Left ventricle myocardium inferior (tissue), 1 donor: Measurements from ENCODE around the gene DAAM1. TPM values are rescaled to one million over a fixed set of nuclear protein-coding genes. Genes with fewer than 3 reads are reported as not detected.
A peak's percentile ranks its signal among the peaks of the same experiment; 100 is the strongest.

ENCODE experiments used
- DNase-seq: peaks from one replicate; pipeline ENCODE4 v3.0.0-alpha.2; 2020
- H3K27ac ChIP-seq: fragments of 200-600 bp; replicated peaks from 2 replicates; pipeline ENCODE4 v1.8.0; 2021
- H3K27me3 ChIP-seq: fragments of 200-600 bp; 2 replicates; pipeline ENCODE4 v1.8.0; 2021; ENCODE audit warnings: low read depth
- H3K36me3 ChIP-seq: fragments of 200-600 bp; 2 replicates; pipeline ENCODE4 v1.8.0; 2021
- H3K4me1 ChIP-seq: fragments of 200-600 bp; 2 replicates; pipeline ENCODE4 v1.8.0; 2021
- H3K4me3 ChIP-seq: fragments of 200-600 bp; 2 replicates; pipeline ENCODE4 v1.8.0; 2021; ENCODE audit warnings: mild to moderate bottlenecking, moderate library complexity
- H3K9me3 ChIP-seq: fragments of 200-600 bp; replicated peaks from 2 replicates; pipeline ENCODE4 v1.8.0; 2021
- intact Hi-C: fragments of 100-400 bp; cut with micrococcal nuclease; formaldehyde crosslinking; loops from one replicate; pipeline ENCODE4 v1.11.0; 2022
- total RNA-seq: library from RNA; stranded (reverse); fragmentation: NEBNext Ultra II Directional; extraction: Animal tissue kit (Norgen Biotek cat#: 25700); gene quantifications from one replicate; pipeline ENCODE4 v1.2.1, GENCODE V29; 2021
- TF ChIP-seq, protein P1 (sequence below): fragments of 200-600 bp; IDR thresholded peaks from 2 replicates; pipeline ENCODE4 v1.8.0; 2021; ENCODE audit warnings: antibody characterized with exemption, mild to moderate bottlenecking, borderline replicate concordance
- donor health status: DM: no; HTN: yes; CAD: no; lungs with severe emphysema.

Gene DAAM1
- total RNA-seq, 1 donor from 2014 or later, result 84.8 TPM

DNA sequence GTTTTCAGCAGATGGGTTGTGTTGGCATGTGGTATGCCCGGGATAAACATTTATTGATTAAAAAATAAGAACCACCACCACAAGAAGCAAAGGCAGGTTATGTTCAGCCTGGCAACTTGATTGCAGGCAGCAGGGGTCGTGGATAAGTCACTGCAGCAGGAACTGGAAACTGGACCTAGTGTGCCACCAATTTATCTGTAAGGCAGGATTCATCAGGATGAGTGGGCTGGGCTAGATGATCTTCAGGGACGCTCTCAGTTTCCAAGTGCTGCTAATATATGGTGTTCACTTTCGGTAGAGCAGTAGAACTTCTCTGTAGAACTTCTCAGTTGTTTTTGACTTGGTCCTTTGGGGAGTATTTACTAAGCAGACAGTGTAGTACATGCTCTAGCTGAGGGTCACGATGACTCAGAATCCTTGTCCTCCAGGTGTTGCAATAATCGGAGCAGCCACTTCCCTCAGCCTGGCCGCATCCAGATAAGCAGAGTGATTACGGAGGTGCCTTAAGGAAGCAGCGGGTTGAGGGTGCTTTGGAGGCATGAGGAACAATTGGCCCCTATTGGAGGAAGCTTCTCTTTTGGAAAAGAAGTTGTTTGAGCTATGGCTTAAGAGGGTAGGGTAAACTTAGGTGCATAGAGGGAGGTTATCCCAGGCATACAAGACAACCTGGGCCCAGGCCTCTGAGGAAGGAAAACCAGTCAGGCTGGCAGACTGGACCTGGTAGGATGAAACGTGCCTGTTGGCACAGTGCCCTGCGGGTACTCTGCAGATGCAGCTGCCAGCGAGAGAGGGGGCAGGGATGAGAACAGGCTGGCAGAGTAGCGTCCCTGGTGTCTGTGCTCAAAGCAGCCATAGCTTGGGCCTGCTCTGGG, 172.7 kb downstream of the DAAM1 start:
- Histone ChIP-seq H3K27me3 (no peaks in the 10 kb centered on the region), H3K27ac (peak overlapping the region; percentile 90), H3K9me3 (no peaks in the 10 kb centered on the region), H3K36me3 (peaks cover 23% of the 10 kb centered on the region), H3K4me1 (peaks cover 91% of the 10 kb centered on the region), H3K4me3 (peak overlapping the region; percentile 54)
- TF ChIP-seq, protein P1, sequence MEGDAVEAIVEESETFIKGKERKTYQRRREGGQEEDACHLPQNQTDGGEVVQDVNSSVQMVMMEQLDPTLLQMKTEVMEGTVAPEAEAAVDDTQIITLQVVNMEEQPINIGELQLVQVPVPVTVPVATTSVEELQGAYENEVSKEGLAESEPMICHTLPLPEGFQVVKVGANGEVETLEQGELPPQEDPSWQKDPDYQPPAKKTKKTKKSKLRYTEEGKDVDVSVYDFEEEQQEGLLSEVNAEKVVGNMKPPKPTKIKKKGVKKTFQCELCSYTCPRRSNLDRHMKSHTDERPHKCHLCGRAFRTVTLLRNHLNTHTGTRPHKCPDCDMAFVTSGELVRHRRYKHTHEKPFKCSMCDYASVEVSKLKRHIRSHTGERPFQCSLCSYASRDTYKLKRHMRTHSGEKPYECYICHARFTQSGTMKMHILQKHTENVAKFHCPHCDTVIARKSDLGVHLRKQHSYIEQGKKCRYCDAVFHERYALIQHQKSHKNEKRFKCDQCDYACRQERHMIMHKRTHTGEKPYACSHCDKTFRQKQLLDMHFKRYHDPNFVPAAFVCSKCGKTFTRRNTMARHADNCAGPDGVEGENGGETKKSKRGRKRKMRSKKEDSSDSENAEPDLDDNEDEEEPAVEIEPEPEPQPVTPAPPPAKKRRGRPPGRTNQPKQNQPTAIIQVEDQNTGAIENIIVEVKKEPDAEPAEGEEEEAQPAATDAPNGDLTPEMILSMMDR, result no peak
- intact Hi-C loops, result no loop called here
- DNase-seq, result peak; percentile 80

DNA sequence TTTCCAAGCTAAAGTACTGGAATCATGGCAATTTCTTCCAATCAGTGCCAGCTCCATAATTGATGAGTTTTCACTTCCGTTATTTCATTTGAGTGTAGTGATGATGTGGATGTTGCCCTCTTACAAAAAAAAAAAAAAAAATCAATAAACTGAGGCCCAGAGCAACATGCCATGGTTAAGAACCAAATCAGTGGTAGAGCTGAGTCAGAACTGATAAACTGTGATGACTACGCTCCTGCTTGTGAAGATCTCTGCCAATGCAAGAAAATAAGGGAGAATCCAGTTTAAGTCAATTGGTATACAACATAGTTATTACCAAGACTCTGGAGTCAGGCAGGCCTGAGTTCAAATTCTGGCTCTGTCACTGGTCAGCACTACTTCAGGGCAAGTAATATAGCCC, 174.0 kb downstream of the DAAM1 start:
- H3K4me3 ChIP-seq, result peak overlapping the region; percentile 54
- no peak for DNase-seq
- H3K27me3 ChIP-seq, result no peaks in the 10 kb centered on the region
- TF ChIP-seq, protein P1, result no peak
- peak overlapping the region; percentile 90 for H3K27ac ChIP-seq
- H3K9me3 ChIP-seq, result no peaks in the 10 kb centered on the region
- peaks cover 20% of the 10 kb centered on the region for H3K36me3 ChIP-seq
- peaks cover 77% of the 10 kb centered on the region for H3K4me1 ChIP-seq
- intact Hi-C loops, result no loop called here

GRCh38 chr14:59363531-59364226, 175.2 kb downstream of the DAAM1 start:
- Histone ChIP-seq H3K36me3 (peaks cover 32% of the 10 kb centered on the region), H3K4me1 (peaks cover 66% of the 10 kb centered on the region), H3K4me3 (peak overlapping the region; percentile 43), H3K27ac (peak overlapping the region; percentile 90), H3K9me3 (no peaks in the 10 kb centered on the region), H3K27me3 (no peaks in the 10 kb centered on the region)
- TF ChIP-seq, protein P1, result no peak
- intact Hi-C loops, result no loop called here
- DNase-seq, result no peak

GRCh38 chr14:59370158-59370742, 181.8 kb downstream of the DAAM1 start:
- TF ChIP-seq, protein P1, result no peak
- peaks cover 29% of the 10 kb centered on the region for H3K36me3 ChIP-seq
- intact Hi-C loops, result loop anchor here (10.0 kb wide), 1 partner anchor 55 kb away; no protein-coding TSS in a partner anchor
- peaks cover 48% of the 10 kb centered on the region for H3K4me1 ChIP-seq
- peak overlapping the region; percentile 85 for H3K27ac ChIP-seq
- DNase-seq, result no peak
- H3K9me3 ChIP-seq, result no peaks in the 10 kb centered on the region
- no peaks in the 10 kb centered on the region for H3K27me3 ChIP-seq
- H3K4me3 ChIP-seq, result no peak overlapping the region

GRCh38 chr14:59371771-59372170, 183.3 kb downstream of the DAAM1 start:
- H3K27ac ChIP-seq, result peak overlapping the region; percentile 85
- H3K9me3 ChIP-seq, result no peaks in the 10 kb centered on the region
- H3K36me3 ChIP-seq, result peaks cover 25% of the 10 kb centered on the region
- intact Hi-C loops, result loop anchor here (10.0 kb wide), 1 partner anchor 53 kb away; no protein-coding TSS in a partner anchor
- DNase-seq, result no peak
- no peak overlapping the region for H3K4me3 ChIP-seq
- H3K4me1 ChIP-seq, result peaks cover 47% of the 10 kb centered on the region
- TF ChIP-seq, protein P1, result no peak
- H3K27me3 ChIP-seq, result no peaks in the 10 kb centered on the region
